Liver (tissue), 9 donors: Measurements from ENCODE around the gene OSBP2. TPM values are rescaled to one million over a fixed set of nuclear protein-coding genes. Genes with fewer than 3 reads are reported as not detected.

Experiments used
- DNase-seq: peaks from one replicate; pipeline ENCODE4 v3.0.0-alpha.2; 2017; ENCODE audit warnings: low spot score
- H3K27ac ChIP-seq, 2 donors: one replicate each; pipeline ENCODE4 v1.7.0; 2013; ENCODE audit warnings: inconsistent platforms in 2 of 2, low read length in 2 of 2, control low read depth in 1 of 2, low read depth in 1 of 2, mild to moderate bottlenecking in 1 of 2
- H3K27me3 ChIP-seq, 4 donors: one replicate each; pipeline versions ENCODE4 v1.6.1 to v1.7.0; 2013; ENCODE audit warnings: low read length in 3 of 4, inconsistent platforms in 1 of 4, mild to moderate bottlenecking in 1 of 4, moderate library complexity in 1 of 4; ENCODE audit not compliant: control insufficient read depth in 4 of 4, insufficient read depth in 4 of 4
- H3K36me3 ChIP-seq, 4 donors: one replicate each; pipeline versions ENCODE4 v1.6.1 to v1.7.0; 2013; ENCODE audit warnings: low read length in 3 of 4, mild to moderate bottlenecking in 3 of 4, low read depth in 1 of 4, moderate library complexity in 1 of 4; ENCODE audit not compliant: control insufficient read depth in 4 of 4, insufficient read depth in 3 of 4
- H3K4me1 ChIP-seq, 4 donors: one replicate each; pipeline versions ENCODE4 v1.6.1 to v1.7.0; 2013; ENCODE audit warnings: low read length in 3 of 4, mild to moderate bottlenecking in 3 of 4, moderate library complexity in 1 of 4; ENCODE audit not compliant: control insufficient read depth in 4 of 4, insufficient read depth in 4 of 4
- H3K4me3 ChIP-seq, 3 donors: one replicate each; pipeline versions ENCODE4 v1.6.1 to v1.7.0; 2013; ENCODE audit warnings: low read length in 3 of 3, control low read depth in 1 of 3, low read depth in 1 of 3, mild to moderate bottlenecking in 1 of 3
- H3K9ac ChIP-seq, 2 donors: one replicate each; pipeline ENCODE4 v1.7.0; 2013; ENCODE audit warnings: low read length in 2 of 2, mild to moderate bottlenecking in 2 of 2, moderate library complexity in 2 of 2, control low read depth in 1 of 2, low read depth in 1 of 2
- H3K9me3 ChIP-seq, 4 donors: one replicate each; pipeline versions ENCODE4 v1.6.1 to v1.7.0; 2013; ENCODE audit warnings: low read length in 3 of 4; ENCODE audit not compliant: control insufficient read depth in 4 of 4
- CTCF ChIP-seq: fragments of 150-350 bp; IDR thresholded peaks from 2 replicates; pipeline ENCODE4 v1.5.1; 2017; ENCODE audit warnings: improper control_type of control experiment, low read depth, low read length; ENCODE audit not compliant: missing input control
- EGR1 ChIP-seq, 2 donors: IDR thresholded peaks; 2 replicates each; pipeline ENCODE4 v1.6.1; 2016 to 2018; ENCODE audit warnings: antibody characterized with exemption in 2 of 2, low read depth in 2 of 2
- FOXA2 ChIP-seq: IDR thresholded peaks from 2 replicates; pipeline ENCODE4 v1.6.1; 2016; ENCODE audit warnings: antibody characterized with exemption
- GABPA ChIP-seq, 2 donors: IDR thresholded peaks in 1 of 2; conservative IDR thresholded peaks in 1 of 2; 2 replicates each; pipeline ENCODE4 v1.6.1; 2016; ENCODE audit warnings: antibody characterized with exemption in 2 of 2, mild to moderate bottlenecking in 1 of 2, moderate library complexity in 1 of 2
- HNF4A ChIP-seq, 2 donors: conservative IDR thresholded peaks; 2 replicates each; pipeline ENCODE4 v1.6.1; 2016; ENCODE audit warnings: antibody characterized with exemption in 2 of 2, mild to moderate bottlenecking in 2 of 2
- NR2F2 ChIP-seq: IDR thresholded peaks from 2 replicates; pipeline ENCODE4 v1.6.1; 2016; ENCODE audit warnings: antibody characterized with exemption
- RAD21 ChIP-seq, 2 donors: IDR thresholded peaks; 2 replicates each; pipeline ENCODE4 v1.6.1; 2016; ENCODE audit warnings: antibody characterized with exemption in 2 of 2, mild to moderate bottlenecking in 2 of 2
- RXRA ChIP-seq, 2 donors: IDR thresholded peaks; 2 replicates each; pipeline ENCODE4 v1.6.1; 2017 to 2018; ENCODE audit warnings: antibody characterized with exemption in 2 of 2, mild to moderate bottlenecking in 1 of 2
- SP1 ChIP-seq: IDR thresholded peaks from 2 replicates; pipeline ENCODE4 v1.6.1; 2018; ENCODE audit warnings: antibody characterized with exemption, mild to moderate bottlenecking
- YY1 ChIP-seq: IDR thresholded peaks from 2 replicates; pipeline ENCODE4 v1.6.1; 2016; ENCODE audit warnings: antibody characterized with exemption, mild to moderate bottlenecking
- WGBS: extraction: QIAGEN DNeasy Blood & Tissue Kit; methylation state at CpG from one replicate; pipeline ENCODE4 v1.1.7; 2013; 5-methylcytosine and 5-hydroxymethylcytosine counted together
- polyA plus RNA-seq, 2 donors: library from polyadenylated mRNA; stranded (reverse) in 1 of 2; unstranded in 1 of 2; fragments of 200-250 nt in 1 of 2; fragments of >200 nt in 1 of 2; fragmentation: Nextera tagmentation in 1 of 2; extraction: Ambion mirVana in 1 of 2; gene quantifications; one replicate each; pipeline versions ENCODE4 v1.2.1 to v1.2.3, GENCODE V29; 2013 to 2015
- total RNA-seq, 2 donors: library from RNA; depleted of rRNA; stranded (reverse); fragments of >200 nt; gene quantifications; one replicate each; pipeline ENCODE4 v1.2.3, GENCODE V29; 2014
- TF ChIP-seq, protein P1 (sequence below): IDR thresholded peaks from 2 replicates; pipeline ENCODE4 v1.6.1; 2016; ENCODE audit warnings: antibody characterized with exemption
- TF ChIP-seq, protein P2 (sequence below): IDR thresholded peaks from 2 replicates; pipeline ENCODE4 v1.6.1; 2016; ENCODE audit warnings: antibody characterized with exemption
- TF ChIP-seq, protein P3 (sequence below): IDR thresholded peaks from 2 replicates; pipeline ENCODE4 v1.6.1; 2016; ENCODE audit warnings: antibody characterized with exemption, mild to moderate bottlenecking
- TF ChIP-seq, protein P4 (sequence below): IDR thresholded peaks from 2 replicates; pipeline ENCODE4 v1.6.1; 2016; ENCODE audit warnings: antibody characterized with exemption
- donor health status: healthy.
- donor health status: healthy.
- donor health status: healthy.
- donor health status: healthy.
- donor health status: healthy.

The OSBP2 gene
- total and polyA plus RNA-seq, 4 donors: 0.43 to 192 (median 0.86) TPM

- Histone ChIP-seq H3K27ac (no peak overlapping the region), H3K4me3 (no peak overlapping the region), H3K9me3 (no peaks in the 10 kb centered on the region), H3K4me1 (no peaks in the 10 kb centered on the region), H3K36me3 (peaks cover 0 to 7% (median 3%) of the 10 kb centered on the region in 4 donors), H3K27me3 (no peaks in the 10 kb centered on the region), H3K9ac (no peak overlapping the region)
- TF ChIP-seq EGR1 (IDR thresholded peaks at IDR 0.05; ENCODE audit: low read depth in 2 of 2): no peak
- no peak for DNase-seq
- 97% methylated on average over 9 of the region's 9 CpGs for WGBS
Measured at GRCh38 chr22:30906411-30906810, 211.7 kb downstream of the OSBP2 start.

GRCh38 chr22:30906946-30907345 lies 212.3 kb downstream of the OSBP2 start:
- peaks cover 0 to 7% (median 3%) of the 10 kb centered on the region in 4 donors for H3K36me3 ChIP-seq

GRCh38 chr22:30908051-30908461 lies 213.4 kb downstream of the OSBP2 start:
- DNase-seq: no peak
- peaks cover 0 to 7% (median 1%) of the 10 kb centered on the region in 4 donors for H3K36me3 ChIP-seq
- no peaks in the 10 kb centered on the region for H3K9me3 ChIP-seq
- H3K9ac ChIP-seq: no peak overlapping the region
- H3K27ac ChIP-seq: no peak overlapping the region
- no peaks in the 10 kb centered on the region for H3K27me3 ChIP-seq
- H3K4me1 ChIP-seq: no peaks in the 10 kb centered on the region
- no peak overlapping the region for H3K4me3 ChIP-seq
- 94% methylated on average over 6 of the region's 6 CpGs for WGBS
- TF ChIP-seq CTCF: no peak
- no peak for TF ChIP-seq HNF4A (conservative IDR thresholded peaks at IDR 0.05)
- no peak for TF ChIP-seq RXRA (IDR thresholded peaks at IDR 0.05)
- TF ChIP-seq, protein P1, sequence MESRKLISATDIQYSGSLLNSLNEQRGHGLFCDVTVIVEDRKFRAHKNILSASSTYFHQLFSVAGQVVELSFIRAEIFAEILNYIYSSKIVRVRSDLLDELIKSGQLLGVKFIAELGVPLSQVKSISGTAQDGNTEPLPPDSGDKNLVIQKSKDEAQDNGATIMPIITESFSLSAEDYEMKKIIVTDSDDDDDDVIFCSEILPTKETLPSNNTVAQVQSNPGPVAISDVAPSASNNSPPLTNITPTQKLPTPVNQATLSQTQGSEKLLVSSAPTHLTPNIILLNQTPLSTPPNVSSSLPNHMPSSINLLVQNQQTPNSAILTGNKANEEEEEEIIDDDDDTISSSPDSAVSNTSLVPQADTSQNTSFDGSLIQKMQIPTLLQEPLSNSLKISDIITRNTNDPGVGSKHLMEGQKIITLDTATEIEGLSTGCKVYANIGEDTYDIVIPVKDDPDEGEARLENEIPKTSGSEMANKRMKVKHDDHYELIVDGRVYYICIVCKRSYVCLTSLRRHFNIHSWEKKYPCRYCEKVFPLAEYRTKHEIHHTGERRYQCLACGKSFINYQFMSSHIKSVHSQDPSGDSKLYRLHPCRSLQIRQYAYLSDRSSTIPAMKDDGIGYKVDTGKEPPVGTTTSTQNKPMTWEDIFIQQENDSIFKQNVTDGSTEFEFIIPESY: no peak
- no peak for TF ChIP-seq GABPA (IDR thresholded peaks at IDR 0.05 in 1 of 2, conservative IDR thresholded peaks at IDR 0.05 in 1 of 2)
- TF ChIP-seq, protein P2, sequence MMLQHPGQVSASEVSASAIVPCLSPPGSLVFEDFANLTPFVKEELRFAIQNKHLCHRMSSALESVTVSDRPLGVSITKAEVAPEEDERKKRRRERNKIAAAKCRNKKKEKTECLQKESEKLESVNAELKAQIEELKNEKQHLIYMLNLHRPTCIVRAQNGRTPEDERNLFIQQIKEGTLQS: no peak

More at GRCh38 chr22:30906946-30907345, 212.3 kb downstream of the OSBP2 start:
- H3K9ac ChIP-seq: no peak overlapping the region
- no peak overlapping the region for H3K27ac ChIP-seq
- H3K27me3 ChIP-seq: no peaks in the 10 kb centered on the region
- 98% methylated on average over 1 of the region's 1 CpG for WGBS
- TF ChIP-seq, protein P3, sequence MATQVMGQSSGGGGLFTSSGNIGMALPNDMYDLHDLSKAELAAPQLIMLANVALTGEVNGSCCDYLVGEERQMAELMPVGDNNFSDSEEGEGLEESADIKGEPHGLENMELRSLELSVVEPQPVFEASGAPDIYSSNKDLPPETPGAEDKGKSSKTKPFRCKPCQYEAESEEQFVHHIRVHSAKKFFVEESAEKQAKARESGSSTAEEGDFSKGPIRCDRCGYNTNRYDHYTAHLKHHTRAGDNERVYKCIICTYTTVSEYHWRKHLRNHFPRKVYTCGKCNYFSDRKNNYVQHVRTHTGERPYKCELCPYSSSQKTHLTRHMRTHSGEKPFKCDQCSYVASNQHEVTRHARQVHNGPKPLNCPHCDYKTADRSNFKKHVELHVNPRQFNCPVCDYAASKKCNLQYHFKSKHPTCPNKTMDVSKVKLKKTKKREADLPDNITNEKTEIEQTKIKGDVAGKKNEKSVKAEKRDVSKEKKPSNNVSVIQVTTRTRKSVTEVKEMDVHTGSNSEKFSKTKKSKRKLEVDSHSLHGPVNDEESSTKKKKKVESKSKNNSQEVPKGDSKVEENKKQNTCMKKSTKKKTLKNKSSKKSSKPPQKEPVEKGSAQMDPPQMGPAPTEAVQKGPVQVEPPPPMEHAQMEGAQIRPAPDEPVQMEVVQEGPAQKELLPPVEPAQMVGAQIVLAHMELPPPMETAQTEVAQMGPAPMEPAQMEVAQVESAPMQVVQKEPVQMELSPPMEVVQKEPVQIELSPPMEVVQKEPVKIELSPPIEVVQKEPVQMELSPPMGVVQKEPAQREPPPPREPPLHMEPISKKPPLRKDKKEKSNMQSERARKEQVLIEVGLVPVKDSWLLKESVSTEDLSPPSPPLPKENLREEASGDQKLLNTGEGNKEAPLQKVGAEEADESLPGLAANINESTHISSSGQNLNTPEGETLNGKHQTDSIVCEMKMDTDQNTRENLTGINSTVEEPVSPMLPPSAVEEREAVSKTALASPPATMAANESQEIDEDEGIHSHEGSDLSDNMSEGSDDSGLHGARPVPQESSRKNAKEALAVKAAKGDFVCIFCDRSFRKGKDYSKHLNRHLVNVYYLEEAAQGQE: no peak
- TF ChIP-seq NR2F2: no peak
- no peak for TF ChIP-seq EGR1 (IDR thresholded peaks at IDR 0.05; ENCODE audit: low read depth in 2 of 2)
- TF ChIP-seq GABPA (IDR thresholded peaks at IDR 0.05 in 1 of 2, conservative IDR thresholded peaks at IDR 0.05 in 1 of 2): no peak
- TF ChIP-seq, protein P4, sequence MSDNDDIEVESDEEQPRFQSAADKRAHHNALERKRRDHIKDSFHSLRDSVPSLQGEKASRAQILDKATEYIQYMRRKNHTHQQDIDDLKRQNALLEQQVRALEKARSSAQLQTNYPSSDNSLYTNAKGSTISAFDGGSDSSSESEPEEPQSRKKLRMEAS: no peak
- TF ChIP-seq RAD21 (IDR thresholded peaks at IDR 0.05): no peak
- no peak for TF ChIP-seq YY1
- TF ChIP-seq, protein P2: no peak
- TF ChIP-seq FOXA2: no peak
- TF ChIP-seq SP1: no peak
- no peak for TF ChIP-seq RXRA (IDR thresholded peaks at IDR 0.05)
- no peaks in the 10 kb centered on the region for H3K9me3 ChIP-seq
- no peak for DNase-seq
- H3K4me3 ChIP-seq: no peak overlapping the region
- H3K4me1 ChIP-seq: no peaks in the 10 kb centered on the region
